ENCODE measurements around the gene OCIAD2.
"Not testable (repeated sequence)": the region's sequence is repeated elsewhere in the genome, so short reads cannot be mapped to it uniquely, and the experiment has no call there.

Gene OCIAD2

GRCh38 chr4:48939785-48940184, 33.2 kb upstream of the OCIAD2 start:
- no peak overlapping the region for H3K4me3 ChIP-seq (ENCODE audit: insufficient read depth, low read depth, low read length, poor library complexity, severe bottlenecking)
- H3K27me3 ChIP-seq (replicated peaks; ENCODE audit: control insufficient read depth, insufficient read depth, low read length, poor library complexity, severe bottlenecking): no peaks in the 10 kb centered on the region
- H3K36me3 ChIP-seq (ENCODE audit: control insufficient read depth, insufficient read depth, low read length): no peaks in the 10 kb centered on the region
- no peak overlapping the region for H3K27ac ChIP-seq (ENCODE audit: insufficient read depth, low read length, poor library complexity, severe bottlenecking)
- H3K4me1 ChIP-seq (ENCODE audit: control insufficient read depth, insufficient read depth, low read length, poor library complexity, severe bottlenecking): no peaks in the 10 kb centered on the region
- no peak for DNase-seq
- no peaks in the 10 kb centered on the region for H3K9me3 ChIP-seq (ENCODE audit: control insufficient read depth, low read length)

- Histone ChIP-seq H3K27me3 (replicated peaks; ENCODE audit: control insufficient read depth, insufficient read depth, low read length, poor library complexity, severe bottlenecking) (no peaks in the 10 kb centered on the region), H3K4me3 (ENCODE audit: insufficient read depth, low read depth, low read length, poor library complexity, severe bottlenecking) (no peak overlapping the region), H3K36me3 (ENCODE audit: control insufficient read depth, insufficient read depth, low read length) (no peaks in the 10 kb centered on the region), H3K4me1 (ENCODE audit: control insufficient read depth, insufficient read depth, low read length, poor library complexity, severe bottlenecking) (no peaks in the 10 kb centered on the region), H3K27ac (ENCODE audit: insufficient read depth, low read length, poor library complexity, severe bottlenecking) (no peak overlapping the region), H3K9me3 (ENCODE audit: control insufficient read depth, low read length) (no peaks in the 10 kb centered on the region)
- DNase-seq: no peak
Measured at GRCh38 chr4:48938831-48939230, 32.3 kb upstream of the OCIAD2 start.

GRCh38 chr4:48937033-48937432, 30.5 kb upstream of the OCIAD2 start:
- Histone ChIP-seq H3K4me3 (ENCODE audit: insufficient read depth, low read depth, low read length, poor library complexity, severe bottlenecking) (no peak overlapping the region), H3K36me3 (ENCODE audit: control insufficient read depth, insufficient read depth, low read length) (no peaks in the 10 kb centered on the region), H3K27ac (ENCODE audit: insufficient read depth, low read length, poor library complexity, severe bottlenecking) (no peak overlapping the region), H3K27me3 (replicated peaks; ENCODE audit: control insufficient read depth, insufficient read depth, low read length, poor library complexity, severe bottlenecking) (no peaks in the 10 kb centered on the region), H3K9me3 (ENCODE audit: control insufficient read depth, low read length) (no peaks in the 10 kb centered on the region), H3K4me1 (ENCODE audit: control insufficient read depth, insufficient read depth, low read length, poor library complexity, severe bottlenecking) (no peaks in the 10 kb centered on the region)
- no peak for DNase-seq

GRCh38 chr4:48931459-48931858, 24.9 kb upstream of the OCIAD2 start:
- Histone ChIP-seq H3K36me3 (ENCODE audit: control insufficient read depth, insufficient read depth, low read length) (no peaks in the 10 kb centered on the region), H3K4me1 (ENCODE audit: control insufficient read depth, insufficient read depth, low read length, poor library complexity, severe bottlenecking) (no peaks in the 10 kb centered on the region), H3K4me3 (ENCODE audit: insufficient read depth, low read depth, low read length, poor library complexity, severe bottlenecking) (no peak overlapping the region), H3K9me3 (ENCODE audit: control insufficient read depth, low read length) (no peaks in the 10 kb centered on the region), H3K27ac (ENCODE audit: insufficient read depth, low read length, poor library complexity, severe bottlenecking) (no peak overlapping the region), H3K27me3 (replicated peaks; ENCODE audit: control insufficient read depth, insufficient read depth, low read length, poor library complexity, severe bottlenecking) (no peaks in the 10 kb centered on the region)
- no peak for DNase-seq

GRCh38 chr4:48930654-48931053, 24.1 kb upstream of the OCIAD2 start:
- Histone ChIP-seq H3K27me3 (replicated peaks; ENCODE audit: control insufficient read depth, insufficient read depth, low read length, poor library complexity, severe bottlenecking) (no peaks in the 10 kb centered on the region), H3K4me1 (ENCODE audit: control insufficient read depth, insufficient read depth, low read length, poor library complexity, severe bottlenecking) (no peaks in the 10 kb centered on the region), H3K36me3 (ENCODE audit: control insufficient read depth, insufficient read depth, low read length) (no peaks in the 10 kb centered on the region), H3K4me3 (ENCODE audit: insufficient read depth, low read depth, low read length, poor library complexity, severe bottlenecking) (no peak overlapping the region), H3K9me3 (ENCODE audit: control insufficient read depth, low read length) (no peaks in the 10 kb centered on the region), H3K27ac (ENCODE audit: insufficient read depth, low read length, poor library complexity, severe bottlenecking) (no peak overlapping the region)
- DNase-seq: no peak

- DNase-seq: no peak
- no peaks in the 10 kb centered on the region for H3K27me3 ChIP-seq (replicated peaks; ENCODE audit: control insufficient read depth, insufficient read depth, low read length, poor library complexity, severe bottlenecking)
- H3K27ac ChIP-seq (ENCODE audit: insufficient read depth, low read length, poor library complexity, severe bottlenecking): no peak overlapping the region
- no peak overlapping the region for H3K4me3 ChIP-seq (ENCODE audit: insufficient read depth, low read depth, low read length, poor library complexity, severe bottlenecking)
- H3K9me3 ChIP-seq (ENCODE audit: control insufficient read depth, low read length): no peaks in the 10 kb centered on the region
- H3K4me1 ChIP-seq (ENCODE audit: control insufficient read depth, insufficient read depth, low read length, poor library complexity, severe bottlenecking): no peaks in the 10 kb centered on the region
- H3K36me3 ChIP-seq (ENCODE audit: control insufficient read depth, insufficient read depth, low read length): no peaks in the 10 kb centered on the region
Measured at GRCh38 chr4:48924416-48924815, 17.8 kb upstream of the OCIAD2 start.

- H3K9me3 ChIP-seq (ENCODE audit: control insufficient read depth, low read length); H3K27me3 ChIP-seq (replicated peaks; ENCODE audit: control insufficient read depth, insufficient read depth, low read length, poor library complexity, severe bottlenecking); H3K36me3 ChIP-seq (ENCODE audit: control insufficient read depth, insufficient read depth, low read length); H3K4me3 ChIP-seq (ENCODE audit: insufficient read depth, low read depth, low read length, poor library complexity, severe bottlenecking); H3K27ac ChIP-seq (ENCODE audit: insufficient read depth, low read length, poor library complexity, severe bottlenecking); DNase-seq; H3K4me1 ChIP-seq (ENCODE audit: control insufficient read depth, insufficient read depth, low read length, poor library complexity, severe bottlenecking): not testable (repeated sequence)
Measured at GRCh38 chr4:48923065-48923464, 16.5 kb upstream of the OCIAD2 start.

GRCh38 chr4:48914311-48914710, 7.7 kb upstream of the OCIAD2 start:
- no peak for DNase-seq
- Histone ChIP-seq H3K36me3 (ENCODE audit: control insufficient read depth, insufficient read depth, low read length) (no peaks in the 10 kb centered on the region), H3K27ac (ENCODE audit: insufficient read depth, low read length, poor library complexity, severe bottlenecking) (no peak overlapping the region), H3K4me3 (ENCODE audit: insufficient read depth, low read depth, low read length, poor library complexity, severe bottlenecking) (no peak overlapping the region), H3K4me1 (ENCODE audit: control insufficient read depth, insufficient read depth, low read length, poor library complexity, severe bottlenecking) (no peaks in the 10 kb centered on the region), H3K27me3 (replicated peaks; ENCODE audit: control insufficient read depth, insufficient read depth, low read length, poor library complexity, severe bottlenecking) (peaks cover 7% of the 10 kb centered on the region), H3K9me3 (ENCODE audit: control insufficient read depth, low read length) (no peaks in the 10 kb centered on the region)

GRCh38 chr4:48913346-48913745, 6.8 kb upstream of the OCIAD2 start:
- Histone ChIP-seq H3K27ac (ENCODE audit: insufficient read depth, low read length, poor library complexity, severe bottlenecking) (no peak overlapping the region), H3K36me3 (ENCODE audit: control insufficient read depth, insufficient read depth, low read length) (no peaks in the 10 kb centered on the region), H3K4me1 (ENCODE audit: control insufficient read depth, insufficient read depth, low read length, poor library complexity, severe bottlenecking) (no peaks in the 10 kb centered on the region), H3K4me3 (ENCODE audit: insufficient read depth, low read depth, low read length, poor library complexity, severe bottlenecking) (no peak overlapping the region), H3K27me3 (replicated peaks; ENCODE audit: control insufficient read depth, insufficient read depth, low read length, poor library complexity, severe bottlenecking) (peaks cover 7% of the 10 kb centered on the region), H3K9me3 (ENCODE audit: control insufficient read depth, low read length) (no peaks in the 10 kb centered on the region)
- DNase-seq: no peak

- H3K9me3 ChIP-seq (ENCODE audit: control insufficient read depth, low read length): no peaks in the 10 kb centered on the region
- no peaks in the 10 kb centered on the region for H3K4me1 ChIP-seq (ENCODE audit: control insufficient read depth, insufficient read depth, low read length, poor library complexity, severe bottlenecking)
- H3K27me3 ChIP-seq (replicated peaks; ENCODE audit: control insufficient read depth, insufficient read depth, low read length, poor library complexity, severe bottlenecking): peaks cover 7% of the 10 kb centered on the region
- no peak overlapping the region for H3K4me3 ChIP-seq (ENCODE audit: insufficient read depth, low read depth, low read length, poor library complexity, severe bottlenecking)
- H3K27ac ChIP-seq (ENCODE audit: insufficient read depth, low read length, poor library complexity, severe bottlenecking): no peak overlapping the region
- DNase-seq: no peak
- no peaks in the 10 kb centered on the region for H3K36me3 ChIP-seq (ENCODE audit: control insufficient read depth, insufficient read depth, low read length)
Measured at GRCh38 chr4:48912349-48912748, 5.8 kb upstream of the OCIAD2 start.

GRCh38 chr4:48910511-48910910, 3.9 kb upstream of the OCIAD2 start:
- Histone ChIP-seq H3K36me3 (ENCODE audit: control insufficient read depth, insufficient read depth, low read length) (no peaks in the 10 kb centered on the region), H3K27me3 (replicated peaks; ENCODE audit: control insufficient read depth, insufficient read depth, low read length, poor library complexity, severe bottlenecking) (peaks cover 2% of the 10 kb centered on the region), H3K4me3 (ENCODE audit: insufficient read depth, low read depth, low read length, poor library complexity, severe bottlenecking) (no peak overlapping the region), H3K27ac (ENCODE audit: insufficient read depth, low read length, poor library complexity, severe bottlenecking) (no peak overlapping the region), H3K4me1 (ENCODE audit: control insufficient read depth, insufficient read depth, low read length, poor library complexity, severe bottlenecking) (peaks cover 11% of the 10 kb centered on the region), H3K9me3 (ENCODE audit: control insufficient read depth, low read length) (no peaks in the 10 kb centered on the region)
- no peak for DNase-seq

All from effector memory CD4-positive, alpha-beta T cell (primary cell).